H9 (cell line): ENCODE measurements around the gene ZNHIT6. TPM values are rescaled to one million over a fixed set of nuclear protein-coding genes. Genes with fewer than 3 reads are reported as not detected.

ENCODE experiments used
- DNase-seq: peaks from one replicate; pipeline ENCODE4 v3.0.0-alpha.2; 2017
- H2AFZ ChIP-seq: one replicate; pipeline ENCODE4 v1.6.1; 2013; ENCODE audit warnings: mild to moderate bottlenecking, low read length, control low read depth, moderate library complexity
- H2AK5ac ChIP-seq: 2 replicates; pipeline ENCODE4 v1.6.1; 2013; ENCODE audit warnings: low read length, control low read depth, mixed read lengths; ENCODE audit not compliant: insufficient read length
- H2BK120ac ChIP-seq: one replicate; pipeline ENCODE4 v1.6.1; 2013; ENCODE audit warnings: low read depth, mild to moderate bottlenecking, low read length, control low read depth, inconsistent platforms; ENCODE audit not compliant: poor library complexity, severe bottlenecking
- H2BK12ac ChIP-seq: 2 replicates; pipeline ENCODE4 v1.6.1; 2013; ENCODE audit warnings: low read length, control low read depth, mixed read lengths, low read depth; ENCODE audit not compliant: insufficient read length
- H2BK15ac ChIP-seq: 2 replicates; pipeline ENCODE4 v1.6.1; 2013; ENCODE audit warnings: low read depth, low read length, control low read depth
- H2BK20ac ChIP-seq: one replicate; pipeline ENCODE4 v1.6.1; 2013; ENCODE audit warnings: low read depth, mild to moderate bottlenecking, low read length, control low read depth, inconsistent platforms; ENCODE audit not compliant: poor library complexity, severe bottlenecking
- H2BK5ac ChIP-seq: 2 replicates; pipeline ENCODE4 v1.6.1; 2013; ENCODE audit warnings: low read length, control low read depth, mixed read lengths; ENCODE audit not compliant: insufficient read length
- H3K14ac ChIP-seq: 2 replicates; pipeline ENCODE4 v1.6.1; 2013; ENCODE audit warnings: low read length, control low read depth; ENCODE audit not compliant: insufficient read depth
- H3K18ac ChIP-seq: 2 replicates; pipeline ENCODE4 v1.6.1; 2013; ENCODE audit warnings: low read depth, mild to moderate bottlenecking, mixed read lengths, low read length, control low read depth; ENCODE audit not compliant: insufficient read length
- H3K23ac ChIP-seq: 2 replicates; pipeline ENCODE4 v1.6.1; 2013; ENCODE audit warnings: low read length, control low read depth, mixed read lengths, low read depth; ENCODE audit not compliant: insufficient read length
- H3K23me2 ChIP-seq: 2 replicates; pipeline ENCODE4 v1.6.1; 2013; ENCODE audit warnings: low read depth, mild to moderate bottlenecking, mixed read lengths, low read length, control low read depth; ENCODE audit not compliant: insufficient read length, poor library complexity, severe bottlenecking
- H3K27ac ChIP-seq: 2 replicates; pipeline ENCODE4 v1.5.1; 2013; ENCODE audit warnings: low read length, control low read depth, mixed read lengths, low read depth; ENCODE audit not compliant: insufficient read length
- H3K27me3 ChIP-seq: 2 replicates; pipeline ENCODE4 v1.6.1; 2013; ENCODE audit warnings: low read length, control low read depth, inconsistent platforms; ENCODE audit not compliant: insufficient read depth
- H3K4ac ChIP-seq: 2 replicates; pipeline ENCODE4 v1.6.1; 2013; ENCODE audit warnings: low read depth, mild to moderate bottlenecking, control low read depth, inconsistent platforms, low read length, moderate library complexity
- H3K4me1 ChIP-seq: 2 replicates; pipeline ENCODE4 v1.6.1; 2013; ENCODE audit warnings: low read length, control low read depth, inconsistent platforms; ENCODE audit not compliant: insufficient read depth
- H3K4me2 ChIP-seq: 2 replicates; pipeline ENCODE4 v1.6.1; 2013; ENCODE audit warnings: low read length, control low read depth, mixed read lengths; ENCODE audit not compliant: insufficient read length, insufficient read depth
- H3K56ac ChIP-seq: 2 replicates; pipeline ENCODE4 v1.6.1; 2013; ENCODE audit warnings: low read depth, mild to moderate bottlenecking, mixed read lengths, low read length, control low read depth; ENCODE audit not compliant: insufficient read length
- H3K79me1 ChIP-seq: 2 replicates; pipeline ENCODE4 v1.6.1; 2013; ENCODE audit warnings: low read depth, mild to moderate bottlenecking, moderate library complexity, low read length, control low read depth, inconsistent platforms; ENCODE audit not compliant: insufficient read depth, poor library complexity, severe bottlenecking
- H3K79me2 ChIP-seq: 2 replicates; pipeline ENCODE4 v1.6.1; 2013; ENCODE audit warnings: low read length, control low read depth, inconsistent platforms; ENCODE audit not compliant: insufficient read depth
- H3K9ac ChIP-seq: 2 replicates; pipeline ENCODE4 v1.6.1; 2013; ENCODE audit warnings: low read length, control low read depth, mixed read lengths; ENCODE audit not compliant: insufficient read length; ENCODE audit errors: extremely low read depth
- H3K9me3 ChIP-seq: one replicate; pipeline ENCODE4 v1.6.1; 2013; ENCODE audit warnings: low read depth, low read length, inconsistent platforms; ENCODE audit not compliant: control insufficient read depth
- H3T11ph ChIP-seq: one replicate; pipeline ENCODE4 v1.6.1; 2013; ENCODE audit warnings: mild to moderate bottlenecking, low read length, control low read depth, inconsistent platforms
- H4K20me1 ChIP-seq: one replicate; pipeline ENCODE4 v1.6.1; 2013; ENCODE audit not compliant: control insufficient read depth, insufficient read length, insufficient read depth
- H4K5ac ChIP-seq: 2 replicates; pipeline ENCODE4 v1.6.1; 2013; ENCODE audit warnings: low read depth, mild to moderate bottlenecking, mixed read lengths, low read length, control low read depth; ENCODE audit not compliant: insufficient read length
- H4K8ac ChIP-seq: replicated peaks from 2 replicates; pipeline ENCODE4 v1.6.1; 2013; ENCODE audit warnings: low read length, control low read depth, mixed read lengths, low read depth; ENCODE audit not compliant: insufficient read length
- H4K91ac ChIP-seq: 2 replicates; pipeline ENCODE4 v1.6.1; 2013; ENCODE audit warnings: low read depth, mild to moderate bottlenecking, moderate library complexity, mixed read lengths, low read length, control low read depth; ENCODE audit not compliant: insufficient read length
- H3K27ac Mint-ChIP-seq, 3 experiments: 2 replicates in 2 of 3; 3 replicates in 1 of 3; pipeline ENCODE4 v1.8.0; 2020 to 2021; ENCODE audit warnings: mixed read lengths in 3 of 3, mild to moderate bottlenecking in 1 of 3, moderate library complexity in 1 of 3
- H3K27me3 Mint-ChIP-seq: 2 replicates; pipeline ENCODE4 v1.8.0; 2021; ENCODE audit warnings: low read depth, mild to moderate bottlenecking, moderate library complexity, mixed read lengths
- H3K36me3 Mint-ChIP-seq, 3 experiments: 2 replicates in 2 of 3; 3 replicates in 1 of 3; pipeline ENCODE4 v1.8.0; 2020 to 2021; ENCODE audit warnings: low read depth in 3 of 3, mixed read lengths in 3 of 3; ENCODE audit not compliant: insufficient read depth in 1 of 3
- H3K4me1 Mint-ChIP-seq, 2 experiments: 2 replicates each; pipeline ENCODE4 v1.8.0; 2020; ENCODE audit warnings: mixed read lengths in 2 of 2
- H3K4me3 Mint-ChIP-seq, 2 experiments: 2 replicates in 1 of 2; 3 replicates in 1 of 2; pipeline ENCODE4 v1.8.0; 2020 to 2021; ENCODE audit warnings: mild to moderate bottlenecking in 2 of 2, mixed read lengths in 2 of 2, moderate library complexity in 1 of 2
- H3K9me3 Mint-ChIP-seq, 2 experiments: 2 replicates in 1 of 2; 3 replicates in 1 of 2; pipeline ENCODE4 v1.8.0; 2020; ENCODE audit warnings: mild to moderate bottlenecking in 2 of 2, mixed read lengths in 2 of 2, moderate library complexity in 1 of 2
- CTCF ChIP-seq: fragments of 200-600 bp; sonication (generic); conservative IDR thresholded peaks from 3 replicates; pipeline ENCODE4 v1.8.0; 2021; ENCODE audit warnings: antibody characterized with exemption, mild to moderate bottlenecking
- WGBS: extraction: QIAGEN DNeasy Blood & Tissue Kit; methylation state at CpG from one replicate; pipeline ENCODE4 v1.1.7; 2013; ENCODE audit warnings: missing lambda C conversion rate, low lambda C conversion rate, mixed read lengths; ENCODE audit not compliant: insufficient read length; ENCODE audit errors: extremely low coverage; 5-methylcytosine and 5-hydroxymethylcytosine counted together
- total RNA-seq: library from RNA; stranded (reverse); gene quantifications from 2 replicates; pipeline ENCODE4 v1.2.1, GENCODE V29; 2021

ZNHIT6 gene
- total RNA-seq, 1 experiment from 2014 or later = 21.5 TPM

GRCh38 chr1:85617633-85618100, 90.6 kb downstream of the ZNHIT6 start:
- Histone ChIP-seq H4K5ac (no peak overlapping the region), H4K8ac (no peak overlapping the region), H3K18ac (peak overlapping the region; percentile 8), H3K4me2 (no peak overlapping the region), H3T11ph (no peak overlapping the region), H2BK5ac (no peak overlapping the region), H3K27me3 (no peaks in the 10 kb centered on the region), H3K79me2 (no peaks in the 10 kb centered on the region), H4K91ac (peak overlapping the region; percentile 41), H3K56ac (no peak overlapping the region), H4K20me1 (no peaks in the 10 kb centered on the region), H3K9me3 (peaks cover 21% of the 10 kb centered on the region), H3K79me1 (no peaks in the 10 kb centered on the region), H3K27ac (no peak overlapping the region), H3K14ac (no peak overlapping the region), H2BK20ac (no peak overlapping the region), H2BK15ac (no peak overlapping the region), H2BK120ac (no peak overlapping the region), H2AFZ (no peak overlapping the region), H3K4ac (no peak overlapping the region), H3K23ac (no peak overlapping the region), H3K4me1 (peaks cover 3% of the 10 kb centered on the region; the same call in 1 of the 2 replicates), H2AK5ac (no peak overlapping the region), H2BK12ac (no peak overlapping the region), H3K23me2 (no peaks in the 10 kb centered on the region), H3K9ac (no peak overlapping the region)
- H3K36me3 Mint-ChIP-seq = peaks cover 15 to 24% (median 16%) of the 10 kb centered on the region in 3 experiments
- DNase-seq = no peak
- H3K27me3 Mint-ChIP-seq = no peaks in the 10 kb centered on the region
- peaks cover 21 to 22% of the 10 kb centered on the region in 2 experiments for H3K9me3 Mint-ChIP-seq
- TF ChIP-seq CTCF = no peak
- no CpG with 5 or more reads among the region's 3 CpGs for WGBS
- no peak overlapping the region for H3K27ac Mint-ChIP-seq
- H3K4me1 Mint-ChIP-seq = peaks cover 6% of the 10 kb centered on the region in 2 experiments
- H3K4me3 Mint-ChIP-seq = no peak overlapping the region
